ENCODE data around the gene ATPAF2. TPM values are rescaled to one million over a fixed set of nuclear protein-coding genes. Genes with fewer than 3 reads are reported as not detected.

Gene ATPAF2
- total RNA-seq, 2 donors from 2014 or later, result 12.1 to 18.3 TPM

GRCh38 chr17:17990282-17990681 is 48.7 kb downstream of the ATPAF2 start:
- no peak for DNase-seq (ENCODE audit: low spot score)
- intact Hi-C loops (cut with DNase I), result no loop called here

- peak; percentile 45 for DNase-seq (ENCODE audit: low spot score)
- intact Hi-C loops (cut with DNase I), result no loop called here
Measured at GRCh38 chr17:17989618-17990017, 49.4 kb downstream of the ATPAF2 start.

GRCh38 chr17:17989081-17989480 is 49.9 kb downstream of the ATPAF2 start:
- intact Hi-C loops (cut with DNase I), result no loop called here
- DNase-seq (ENCODE audit: low spot score), result peak; percentile 68

GRCh38 chr17:17988427-17988945 is 50.5 kb downstream of the ATPAF2 start:
- intact Hi-C loops (cut with DNase I), result no loop called here
- peak; percentile 30 for DNase-seq (ENCODE audit: low spot score)

- intact Hi-C loops (cut with DNase I), result no loop called here
- no peak for DNase-seq (ENCODE audit: low spot score)
Measured at GRCh38 chr17:17987901-17988300, 51.1 kb downstream of the ATPAF2 start.

- intact Hi-C loops (cut with DNase I), result no loop called here
Measured at GRCh38 chr17:17987187-17987896, 51.6 kb downstream of the ATPAF2 start.

GRCh38 chr17:17985555-17985954 is 53.4 kb downstream of the ATPAF2 start:
- DNase-seq (ENCODE audit: low spot score), result no peak
- intact Hi-C loops (cut with DNase I), result no loop called here

More at GRCh38 chr17:17987187-17987896, 51.6 kb downstream of the ATPAF2 start:
- no peak for DNase-seq (ENCODE audit: low spot score)

GRCh38 chr17:17985153-17985552 is 53.8 kb downstream of the ATPAF2 start:
- no peak for DNase-seq (ENCODE audit: low spot score)
- intact Hi-C loops (cut with DNase I), result no loop called here

- DNase-seq (ENCODE audit: low spot score), result no peak
- intact Hi-C loops (cut with DNase I), result no loop called here
Measured at GRCh38 chr17:17983776-17984175, 55.2 kb downstream of the ATPAF2 start.

GRCh38 chr17:17983376-17983775 is 55.6 kb downstream of the ATPAF2 start:
- DNase-seq (ENCODE audit: low spot score), result no peak
- intact Hi-C loops (cut with DNase I), result no loop called here

GRCh38 chr17:17982801-17983200 is 56.2 kb downstream of the ATPAF2 start:
- DNase-seq (ENCODE audit: low spot score), result no peak

GRCh38 chr17:17981330-17981729 is 57.6 kb downstream of the ATPAF2 start:
- intact Hi-C loops (cut with DNase I), result no loop called here
- DNase-seq (ENCODE audit: low spot score), result no peak

More at GRCh38 chr17:17982801-17983200, 56.2 kb downstream of the ATPAF2 start:
- intact Hi-C loops (cut with DNase I), result no loop called here

GRCh38 chr17:17979778-17980177 is 59.2 kb downstream of the ATPAF2 start:
- intact Hi-C loops (cut with DNase I), result no loop called here
- no peak for DNase-seq (ENCODE audit: low spot score)

GRCh38 chr17:17978481-17979424 is 60.2 kb downstream of the ATPAF2 start:
- intact Hi-C loops (cut with DNase I), result no loop called here
- DNase-seq (ENCODE audit: low spot score), result no peak

- no peak for DNase-seq (ENCODE audit: low spot score)
- intact Hi-C loops (cut with DNase I), result no loop called here
Measured at GRCh38 chr17:17976931-17977570, 61.9 kb downstream of the ATPAF2 start.

GRCh38 chr17:17975436-17975835 is 63.5 kb downstream of the ATPAF2 start:
- intact Hi-C loops (cut with DNase I), result no loop called here

GRCh38 chr17:17972952-17973254 is 66.1 kb downstream of the ATPAF2 start:
- DNase-seq (ENCODE audit: low spot score), result no peak
- intact Hi-C loops (cut with DNase I), result no loop called here

More at GRCh38 chr17:17975436-17975835, 63.5 kb downstream of the ATPAF2 start:
- DNase-seq (ENCODE audit: low spot score), result peak; percentile 17

GRCh38 chr17:17972126-17972951 is 66.6 kb downstream of the ATPAF2 start, which contains the start of the genes DRC3 and TOM1L2:
Gene DRC3, plus strand, starts transcription at chr17:17972862. Its CDS starts 4,737 bp downstream, at chr17:17977599.
Gene TOM1L2, minus strand, starts transcription at chr17:17972400. Its CDS starts 87 bp downstream, at chr17:17972313.
- peak; percentile 100 for DNase-seq (ENCODE audit: low spot score)
- intact Hi-C loops (cut with DNase I), result no loop called here

Data from posterior vena cava (tissue), 2 donors.